Peyer's patch (tissue), 4 donors: ENCODE data around the gene AKAP6. TPM values are rescaled to one million over a fixed set of nuclear protein-coding genes. Genes with fewer than 3 reads are reported as not detected.

Experiments used
- DNase-seq, 3 donors: peaks; one replicate each; pipeline ENCODE4 v3.0.0-alpha.2; 2017 to 2019
- H3K27ac ChIP-seq, 4 donors: fragments of 200-600 bp; sonication (generic); one replicate each; pipeline ENCODE4 v1.5.1; 2016 to 2019
- H3K27me3 ChIP-seq, 2 donors: fragments of 200-600 bp; sonication (generic); one replicate each; pipeline ENCODE4 v1.5.1; 2019
- H3K36me3 ChIP-seq, 3 donors: fragments of 200-600 bp; sonication (generic); one replicate each; pipeline ENCODE4 v1.5.1; 2016 to 2019
- H3K4me1 ChIP-seq, 4 donors: fragments of 200-600 bp; sonication (generic); one replicate each; pipeline ENCODE4 v1.5.1; 2016 to 2019
- H3K4me3 ChIP-seq, 4 donors: fragments of 200-600 bp; sonication (generic); 1 replicate in 3 of 4; 2 replicates in 1 of 4; pipeline ENCODE4 v1.5.1; 2016 to 2019; ENCODE audit warnings: mild to moderate bottlenecking in 1 of 4
- H3K9me3 ChIP-seq, 4 donors: fragments of 200-600 bp; sonication (generic); one replicate each; pipeline ENCODE4 v1.5.1; 2016 to 2019; ENCODE audit warnings: mild to moderate bottlenecking in 1 of 4
- CTCF ChIP-seq, 6 experiments: fragments of 450-650 bp in 4 of 6; fragments of 200-600 bp in 2 of 6; sonication (generic) in 1 of 6; IDR thresholded peaks; one replicate each; pipeline ENCODE4 v1.5.1; 2017 to 2019; ENCODE audit warnings: antibody characterized with exemption in 6 of 6, mild to moderate bottlenecking in 3 of 6, moderate library complexity in 1 of 6
- POLR2A ChIP-seq, 2 donors: fragments of 450-650 bp; IDR thresholded peaks; one replicate each; pipeline ENCODE4 v1.5.1; 2017; ENCODE audit warnings: antibody characterized with exemption in 2 of 2, mild to moderate bottlenecking in 2 of 2, moderate library complexity in 2 of 2
- total RNA-seq, 4 donors: library from RNA; depleted of rRNA; stranded (reverse); fragments of >200 nt; gene quantifications; one replicate each; pipeline ENCODE4 v1.1.0, GENCODE V29; 2016

The AKAP6 gene
- total RNA-seq, 4 donors from 2014 or later: 7.6 to 21.5 (median 12.2) TPM

- no peak for DNase-seq
- H3K4me3 ChIP-seq: no peak overlapping the region
- no peaks in the 10 kb centered on the region for H3K4me1 ChIP-seq
- H3K9me3 ChIP-seq: no peaks in the 10 kb centered on the region
- no peaks in the 10 kb centered on the region for H3K36me3 ChIP-seq
- H3K27me3 ChIP-seq: no peaks in the 10 kb centered on the region
- H3K27ac ChIP-seq: no peak overlapping the region
- TF ChIP-seq POLR2A (IDR thresholded peaks at IDR 0.05) (no peak), CTCF (IDR thresholded peaks at IDR 0.05) (no peak)
These were observed 75.9 kb downstream of the AKAP6 start for GRCh38 chr14:32404784-32405573.

GRCh38 chr14:32405856-32406255 is 76.8 kb downstream of the AKAP6 start:
- H3K36me3 ChIP-seq: no peaks in the 10 kb centered on the region
- no peak for TF ChIP-seq POLR2A (IDR thresholded peaks at IDR 0.05)
- TF ChIP-seq CTCF (IDR thresholded peaks at IDR 0.05): no peak
- no peak overlapping the region for H3K4me3 ChIP-seq
- DNase-seq: no peak
- no peak overlapping the region for H3K27ac ChIP-seq
- no peaks in the 10 kb centered on the region for H3K9me3 ChIP-seq
- H3K27me3 ChIP-seq: no peaks in the 10 kb centered on the region
- H3K4me1 ChIP-seq: no peaks in the 10 kb centered on the region

GRCh38 chr14:32407130-32407529 is 78.0 kb downstream of the AKAP6 start:
- Histone ChIP-seq H3K4me1 (no peaks in the 10 kb centered on the region), H3K9me3 (no peaks in the 10 kb centered on the region), H3K27me3 (no peaks in the 10 kb centered on the region), H3K36me3 (no peaks in the 10 kb centered on the region), H3K27ac (peak overlapping the region in 1 of 4 donors; percentile 33), H3K4me3 (no peak overlapping the region)
- TF ChIP-seq POLR2A (IDR thresholded peaks at IDR 0.05) (no peak), CTCF (IDR thresholded peaks at IDR 0.05) (no peak)
- no peak for DNase-seq

GRCh38 chr14:32408018-32408417 is 78.9 kb downstream of the AKAP6 start:
- DNase-seq: no peak
- H3K4me3 ChIP-seq: no peak overlapping the region
- no peaks in the 10 kb centered on the region for H3K4me1 ChIP-seq
- no peaks in the 10 kb centered on the region for H3K9me3 ChIP-seq
- H3K27me3 ChIP-seq: no peaks in the 10 kb centered on the region
- peak overlapping the region in 1 of 4 donors; percentile 33 for H3K27ac ChIP-seq
- no peaks in the 10 kb centered on the region for H3K36me3 ChIP-seq
- TF ChIP-seq CTCF (IDR thresholded peaks at IDR 0.05) (no peak), POLR2A (IDR thresholded peaks at IDR 0.05) (no peak)

GRCh38 chr14:32412103-32412502 is 83.0 kb downstream of the AKAP6 start:
- DNase-seq: no peak
- Histone ChIP-seq H3K4me3 (no peak overlapping the region), H3K36me3 (no peaks in the 10 kb centered on the region), H3K9me3 (no peaks in the 10 kb centered on the region), H3K27ac (no peak overlapping the region), H3K4me1 (no peaks in the 10 kb centered on the region), H3K27me3 (no peaks in the 10 kb centered on the region)
- TF ChIP-seq CTCF (IDR thresholded peaks at IDR 0.05): no peak
- no peak for TF ChIP-seq POLR2A (IDR thresholded peaks at IDR 0.05)
